GM19351 (cell line): ENCODE measurements around the gene SYCE3.
"Not testable (repeated sequence)": the region's sequence is repeated elsewhere in the genome, so short reads cannot be mapped to it uniquely, and the experiment has no call there.

ENCODE experiments used
- ATAC-seq: cut with Tn5 transposase; IDR thresholded peaks from one replicate; pipeline ENCODE4 v1.9.1; 2021; ENCODE audit warnings: mild to moderate bottlenecking, moderate library complexity; ENCODE audit not compliant: unreplicated experiment

SYCE3 gene

GRCh38 chr22:50522806-50523438 is 39.8 kb downstream of the SYCE3 start:
- no peak for ATAC-seq

DNA sequence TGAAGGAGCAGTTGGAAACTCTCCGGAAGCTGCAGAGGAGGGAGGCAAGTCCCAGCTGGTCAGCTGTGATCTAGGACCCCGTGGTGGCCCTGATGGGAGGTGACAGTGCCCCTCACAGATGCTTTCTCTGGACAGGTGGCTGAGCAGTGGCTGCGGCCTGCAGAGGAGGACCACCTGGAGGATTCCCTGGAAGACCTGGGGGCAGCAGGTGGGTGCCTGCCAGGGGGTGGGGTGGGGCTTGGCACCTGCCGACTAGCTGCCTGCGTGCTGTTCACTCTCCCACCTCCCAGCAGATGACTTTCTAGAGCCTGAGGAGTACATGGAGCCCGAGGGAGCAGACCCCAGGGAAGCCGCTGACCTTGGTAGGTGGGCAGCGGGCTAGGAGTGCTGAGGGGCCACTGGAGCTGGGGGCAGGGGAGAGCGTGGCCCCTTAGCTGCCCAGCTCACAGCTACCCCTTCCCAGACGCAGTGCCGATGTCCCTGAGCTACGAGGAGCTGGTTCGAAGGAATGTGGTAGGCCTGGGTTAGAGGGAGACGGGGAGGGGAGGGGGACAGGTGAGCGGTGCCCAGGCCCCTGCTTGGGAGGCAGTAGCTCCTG is 40.4 kb downstream of the SYCE3 start:
- ATAC-seq: no peak

DNA sequence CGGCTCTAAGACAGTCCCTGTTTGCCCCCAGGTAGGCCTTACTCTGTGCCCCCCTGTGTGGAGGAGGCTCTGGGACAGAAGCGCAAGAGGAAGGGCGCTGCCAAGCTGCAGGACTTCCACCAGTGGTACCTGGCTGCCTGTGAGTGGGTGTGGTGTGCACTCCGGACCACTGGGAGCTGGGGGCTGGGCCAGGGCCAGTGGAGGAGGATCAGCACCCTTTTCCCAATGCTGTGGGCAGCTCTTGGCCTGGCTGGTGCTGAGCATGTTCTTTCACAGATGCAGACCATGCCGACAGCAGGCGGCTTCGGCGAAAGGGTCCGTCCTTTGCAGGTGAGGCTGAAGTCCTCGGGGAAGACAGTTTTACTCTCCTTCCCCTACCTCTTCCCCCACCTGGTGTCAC is 41.0 kb downstream of the SYCE3 start:
- ATAC-seq: no peak

GRCh38 chr22:50520826-50521453 is 41.8 kb downstream of the SYCE3 start:
- no peak for ATAC-seq

- not testable (repeated sequence) for ATAC-seq
Measured at GRCh38 chr22:50520184-50520583, 42.5 kb downstream of the SYCE3 start.

GRCh38 chr22:50519151-50519550 is 43.6 kb downstream of the SYCE3 start:
- ATAC-seq: no peak

- ATAC-seq: no peak
Measured at GRCh38 chr22:50518606-50519005, 44.1 kb downstream of the SYCE3 start.

- ATAC-seq: no peak
Measured at GRCh38 chr22:50517495-50518260, 45.0 kb downstream of the SYCE3 start.

DNA sequence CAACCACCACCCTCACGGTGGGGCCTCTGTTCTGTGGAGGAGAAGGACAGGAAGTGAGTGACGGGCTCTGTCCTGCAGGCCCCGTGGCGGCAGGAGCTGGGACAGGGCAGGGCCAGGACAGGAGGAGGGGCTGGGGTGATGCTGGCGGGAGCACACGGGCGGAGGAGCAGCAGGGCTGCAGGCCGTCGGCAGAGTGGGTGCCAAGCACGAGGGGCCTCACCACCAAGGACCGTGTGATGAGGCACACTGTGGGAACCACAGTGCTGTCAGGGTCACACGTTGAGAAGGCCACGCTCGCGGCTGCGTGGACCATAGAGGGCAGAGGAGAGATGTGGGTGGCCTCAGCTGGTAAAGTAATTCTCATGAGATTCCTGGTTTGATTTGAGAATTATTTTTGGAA is 45.8 kb downstream of the SYCE3 start:
- ATAC-seq: no peak

DNA sequence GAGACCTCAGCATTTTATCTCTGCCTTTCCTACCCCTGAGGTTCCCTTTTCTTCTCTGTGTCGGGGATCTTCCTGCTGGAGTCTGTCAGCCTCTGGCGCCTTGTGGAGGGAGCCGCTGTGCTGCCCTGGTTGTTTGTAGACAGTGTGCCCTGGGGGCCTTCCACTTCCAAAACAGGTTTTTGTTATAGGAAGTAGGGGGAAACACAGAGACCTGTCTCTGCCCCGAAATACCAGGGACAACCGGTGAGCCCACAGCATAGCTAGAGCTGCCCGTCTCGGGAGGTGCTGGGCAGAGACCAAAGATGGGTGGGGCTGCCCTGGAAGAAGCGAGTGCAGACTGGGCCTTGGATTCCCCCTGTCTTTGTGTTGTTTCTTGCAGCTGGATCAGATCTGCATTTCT is 46.7 kb downstream of the SYCE3 start:
- ATAC-seq: no peak

GRCh38 chr22:50513175-50513574 is 49.5 kb downstream of the SYCE3 start:
- no peak for ATAC-seq

GRCh38 chr22:50508897-50509296 is 53.8 kb downstream of the SYCE3 start:
- no peak for ATAC-seq

- ATAC-seq: peak; percentile 53
Measured at GRCh38 chr22:50507991-50508884, 54.5 kb downstream of the SYCE3 start, which contains the start of gene NCAPH2. NCAPH2 (plus strand) TSS chr22:50508224; CDS start chr22:50508338, 114 bp downstream.

DNA sequence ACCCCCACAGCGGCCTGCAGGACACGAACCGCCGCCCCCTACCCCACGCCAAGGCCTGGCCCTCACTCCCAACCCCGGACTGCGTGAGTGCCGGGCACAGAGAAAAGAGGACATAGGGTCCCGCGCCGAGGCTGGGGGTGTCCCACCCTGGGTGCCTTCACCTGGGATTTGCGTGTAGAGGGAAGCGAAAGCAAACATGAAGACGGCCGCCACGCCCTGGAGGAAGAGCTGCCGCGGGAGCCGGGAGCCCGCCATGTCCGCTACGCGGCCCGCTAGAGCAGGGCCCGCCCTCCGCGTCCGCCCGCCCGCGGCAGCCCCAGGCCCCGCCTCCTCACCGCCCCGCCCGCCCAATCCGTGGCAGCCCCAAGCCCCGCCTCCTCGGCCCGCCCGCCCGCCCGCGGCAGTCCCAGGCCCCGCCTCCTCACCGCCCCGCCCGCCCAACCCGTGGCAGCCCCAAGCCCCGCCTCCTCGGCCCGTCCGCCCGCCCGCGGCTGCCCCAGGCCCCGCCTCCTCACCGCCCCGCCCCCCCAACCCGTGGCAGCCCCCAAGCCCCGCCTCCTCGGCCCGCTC is 55.2 kb downstream of the SYCE3 start, which contains the start of gene LMF2:
Gene LMF2, minus strand, starts transcription at position 282 of the 570 bp plus-strand sequence. Its CDS starts 27 bp downstream, at position 255.
- peak; percentile 74 for ATAC-seq

DNA sequence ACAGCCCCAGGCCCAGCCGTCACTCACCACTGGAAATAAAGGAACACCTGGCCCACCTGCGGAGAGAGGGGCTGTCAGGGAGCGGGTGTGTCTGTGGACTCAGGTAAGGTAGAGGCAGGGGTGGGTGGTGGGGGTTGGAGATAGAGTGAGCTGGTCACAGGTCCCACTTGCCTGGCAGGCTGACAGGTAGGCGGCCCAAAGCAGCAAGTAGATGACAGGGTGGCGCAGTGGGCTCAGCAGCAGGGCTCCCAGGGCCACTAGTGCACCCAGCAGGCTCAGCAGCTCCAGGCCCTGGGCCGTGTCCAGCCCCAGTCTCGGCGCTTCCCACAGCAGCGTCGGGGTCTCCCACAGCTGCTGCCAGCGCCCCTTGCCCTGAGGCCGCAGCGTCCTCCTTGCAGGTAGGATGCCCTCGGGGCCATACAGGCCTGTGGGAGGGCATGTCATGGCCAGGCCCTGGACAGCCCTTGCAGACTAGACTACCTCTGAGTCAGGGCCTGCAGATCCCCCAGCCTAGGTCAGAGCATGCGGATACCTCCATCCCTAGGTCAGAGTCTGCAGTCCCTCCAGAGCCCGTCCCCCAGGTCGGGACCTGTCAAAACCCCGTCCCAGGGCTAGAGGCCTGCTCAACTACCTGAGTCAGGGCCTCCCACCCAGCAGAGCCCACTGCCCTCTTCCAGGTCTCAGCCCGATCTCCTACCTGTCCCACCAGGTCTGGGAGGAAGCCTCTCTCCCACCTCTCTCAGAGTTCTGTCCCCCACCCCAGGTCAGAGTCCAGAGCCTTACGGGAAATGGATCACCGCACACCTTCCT is 55.9 kb downstream of the SYCE3 start:
- ATAC-seq: no peak

- no peak for ATAC-seq
Measured at GRCh38 chr22:50505776-50506610, 56.7 kb downstream of the SYCE3 start.

- no peak for ATAC-seq
Measured at GRCh38 chr22:50505276-50505775, 57.4 kb downstream of the SYCE3 start.
